B cell (primary cell): ENCODE data around the gene ITPR2. TPM values are rescaled to one million over a fixed set of nuclear protein-coding genes. Genes with fewer than 3 reads are reported as not detected.

Experiments
- ATAC-seq: fragments of 200-7000 bp; cut with Tn5 transposase; one replicate; pipeline ENCODE4 v1.10.0; 2021; ENCODE audit warnings: low read depth, mild to moderate bottlenecking, moderate number of reproducible peaks, moderate library complexity
- CTCF ChIA-PET: fragments of 350-600 bp; sonication (Branson Sonifier 250); formaldehyde crosslinking; loops from one replicate; lab custom pipeline; 2021; ENCODE audit warnings: antibody characterized with exemption, inconsistent platforms; lab: Charles Lee
- POLR2A ChIA-PET: fragments of 350-600 bp; sonication (Branson Sonifier 250); formaldehyde crosslinking; loops from one replicate; lab custom pipeline; 2021; ENCODE audit warnings: antibody characterized with exemption; lab: Charles Lee
- DNase-seq: peaks from one replicate; pipeline ENCODE4 v3.0.0; 2013
- H2AFZ ChIP-seq: 2 replicates; pipeline ENCODE4 v1.6.1; 2012; ENCODE audit warnings: mild to moderate bottlenecking, low read depth, low read length; ENCODE audit not compliant: insufficient read depth, poor library complexity, severe bottlenecking
- H3K27ac ChIP-seq, 2 donors: 1 replicate in 1 of 2; 2 replicates in 1 of 2; pipeline ENCODE4 v1.5.1; 2012 to 2013; ENCODE audit warnings: low read length in 2 of 2, mild to moderate bottlenecking in 2 of 2, moderate library complexity in 1 of 2
- H3K27me3 ChIP-seq, 4 experiments: fragments of 200-600 bp in 1 of 4; sonication (generic) in 1 of 4; replicated peaks in 1 of 4; 1 replicate in 2 of 4; 2 replicates in 2 of 4; pipeline versions ENCODE4 v1.6.1 to v1.7.0; 2013 to 2016; ENCODE audit warnings: low read length in 3 of 4, mild to moderate bottlenecking in 2 of 4, mixed read lengths in 1 of 4, moderate library complexity in 1 of 4; ENCODE audit not compliant: insufficient read depth in 4 of 4, control insufficient read depth in 3 of 4; ENCODE audit errors: control extremely low read depth in 1 of 4
- H3K36me3 ChIP-seq, 2 experiments: replicated peaks in 1 of 2; 1 replicate in 1 of 2; 2 replicates in 1 of 2; pipeline versions ENCODE4 v1.6.1 to v1.7.1; 2013; ENCODE audit warnings: low read length in 1 of 2; ENCODE audit not compliant: insufficient read depth in 2 of 2, control insufficient read depth in 1 of 2; ENCODE audit errors: control extremely low read depth in 1 of 2, extremely low read depth in 1 of 2
- H3K4me1 ChIP-seq, 2 donors: fragments of 200-600 bp in 1 of 2; sonication (generic) in 1 of 2; 1 replicate in 1 of 2; 2 replicates in 1 of 2; pipeline versions ENCODE4 v1.5.1 to v1.6.1; 2013 to 2017; ENCODE audit warnings: low read length in 2 of 2; ENCODE audit not compliant: control insufficient read depth in 2 of 2, insufficient read depth in 2 of 2
- H3K4me2 ChIP-seq: replicated peaks from 2 replicates; pipeline ENCODE3; 2012; ENCODE audit warnings: mild to moderate bottlenecking, low read depth, low read length; ENCODE audit not compliant: poor library complexity, severe bottlenecking
- H3K4me3 ChIP-seq, 5 experiments: fragments of 200-600 bp in 1 of 5; sonication (generic) in 1 of 5; 1 replicate in 3 of 5; 2 replicates in 2 of 5; pipeline versions ENCODE4 v1.5.1 to v1.7.0; 2011 to 2016; ENCODE audit warnings: low read length in 4 of 5, mild to moderate bottlenecking in 4 of 5, low read depth in 2 of 5, control low read depth in 1 of 5, moderate library complexity in 1 of 5; ENCODE audit not compliant: insufficient read depth in 1 of 5; ENCODE audit errors: control extremely low read depth in 1 of 5, extremely low read depth in 1 of 5
- H3K79me2 ChIP-seq: fragments of 200-600 bp; sonication (generic); one replicate; pipeline ENCODE4 v1.6.0; 2016; ENCODE audit warnings: low read length; ENCODE audit not compliant: control insufficient read depth, insufficient read depth
- H3K9ac ChIP-seq: fragments of 200-600 bp; sonication (generic); 2 replicates; pipeline ENCODE4 v1.6.1; 2017; ENCODE audit warnings: mild to moderate bottlenecking, low read length, moderate library complexity
- H3K9me3 ChIP-seq, 3 donors: one replicate each; pipeline versions ENCODE4 v1.6.1 to v1.7.1; 2013; ENCODE audit warnings: low read length in 2 of 3; ENCODE audit not compliant: control insufficient read depth in 2 of 3, insufficient read depth in 1 of 3; ENCODE audit errors: control extremely low read depth in 1 of 3
- H4K20me1 ChIP-seq: 2 replicates; pipeline ENCODE4 v1.6.0; 2012; ENCODE audit warnings: mild to moderate bottlenecking, low read length; ENCODE audit not compliant: insufficient read depth, control insufficient read depth, poor library complexity, severe bottlenecking
- H3K27ac Mint-ChIP-seq: one replicate; pipeline ENCODE4 v1.8.0; 2021; ENCODE audit warnings: mixed read lengths
- H3K27me3 Mint-ChIP-seq: one replicate; pipeline ENCODE4 v1.8.0; 2021; ENCODE audit warnings: mixed read lengths
- H3K4me1 Mint-ChIP-seq: one replicate; pipeline ENCODE4 v1.8.0; 2021; ENCODE audit warnings: mixed read lengths
- H3K4me3 Mint-ChIP-seq: one replicate; pipeline ENCODE4 v1.8.0; 2021; ENCODE audit warnings: mixed read lengths
- H3K9me3 Mint-ChIP-seq: one replicate; pipeline ENCODE4 v1.8.0; 2022; ENCODE audit warnings: mixed read lengths; ENCODE audit not compliant: insufficient read depth
- EZH2 ChIP-seq: IDR thresholded peaks from 2 replicates; pipeline ENCODE4 v1.6.1; 2012; ENCODE audit warnings: borderline replicate concordance, low read depth, mild to moderate bottlenecking, moderate library complexity, low read length; ENCODE audit not compliant: insufficient read depth, poor library complexity, severe bottlenecking
- WGBS: methylation state at CpG from one replicate; pipeline ENCODE4 v1.1.5; 2013; ENCODE audit warnings: missing lambda C conversion rate; ENCODE audit not compliant: insufficient coverage; 5-methylcytosine and 5-hydroxymethylcytosine counted together
- intact Hi-C: fragments of 100-400 bp; cut with micrococcal nuclease; formaldehyde crosslinking; loops from one replicate; pipeline ENCODE4 v1.10.0; 2022
- polyA plus RNA-seq: library from polyadenylated mRNA; depleted of rRNA; stranded (reverse); fragments of >200 nt; gene quantifications from 2 replicates; pipeline ENCODE4 v1.2.3, GENCODE V29; 2012
- total RNA-seq, 2 donors: library from RNA; stranded (reverse); fragments of 120-200 nt in 1 of 2; gene quantifications; 1 replicate in 1 of 2; 2 replicates in 1 of 2; pipeline versions ENCODE4 v1.2.3 to v1.2.4, GENCODE V29; 2013 to 2022
- TF ChIP-seq, protein P1 (sequence below): fragments of 200-600 bp; IDR thresholded peaks from one replicate; pipeline ENCODE4 v1.8.0; 2022; ENCODE audit warnings: antibody characterized with exemption, mild to moderate bottlenecking

Gene ITPR2
- total and polyA plus RNA-seq, 2 donors (not counting 1 experiment from before 2014, with no cell fraction given) = 4.3 to 113 TPM

DNA sequence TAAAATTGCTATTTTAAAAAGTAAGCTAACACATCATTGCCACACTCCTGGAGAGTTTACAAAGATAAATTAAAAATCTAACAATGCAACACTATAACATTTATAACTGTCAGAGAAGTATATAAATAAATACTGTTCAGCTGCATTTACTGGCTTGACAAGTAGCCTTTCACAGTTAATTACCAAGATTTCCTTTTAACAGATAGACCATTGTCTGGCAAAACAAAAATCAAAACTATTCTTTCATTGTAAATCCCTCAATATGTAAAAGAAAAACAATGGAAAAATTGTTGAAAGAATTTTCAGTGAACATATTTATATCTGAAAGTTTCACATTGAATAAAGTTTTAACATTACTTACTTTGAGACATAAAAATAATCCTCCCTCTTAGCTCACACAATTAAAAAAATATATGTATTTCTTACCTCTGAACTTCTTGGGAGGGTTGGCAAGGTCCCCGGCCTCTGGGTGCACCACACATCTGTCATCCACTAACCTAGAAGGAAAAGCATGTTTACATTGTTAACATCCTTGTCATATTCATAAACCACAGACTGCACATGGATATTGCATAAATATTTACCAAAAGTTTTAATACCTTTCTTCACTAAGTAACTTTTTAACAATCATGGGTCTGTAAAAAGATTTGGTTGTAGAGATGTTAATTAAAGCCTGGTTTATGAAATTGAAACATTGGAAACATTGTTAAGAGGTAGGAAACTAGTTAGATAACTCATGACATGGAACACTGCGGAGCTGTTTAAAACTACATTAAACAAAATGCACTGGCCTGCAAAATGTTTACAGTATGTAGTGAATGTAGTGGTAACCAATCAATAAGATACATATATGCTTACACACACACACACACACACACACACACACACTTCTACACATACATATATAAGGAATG, 43.0 kb downstream of the ITPR2 start:
- H3K9me3 ChIP-seq = no peaks in the 10 kb centered on the region
- H3K27me3 ChIP-seq = no peaks in the 10 kb centered on the region
- Mint-ChIP-seq H3K4me3 (no peak overlapping the region), H3K9me3 (no peaks in the 10 kb centered on the region), H3K27ac (no peak overlapping the region), H3K27me3 (no peaks in the 10 kb centered on the region), H3K4me1 (peaks cover 23% of the 10 kb centered on the region)
- H3K4me3 ChIP-seq = no peak overlapping the region
- H3K4me1 ChIP-seq = peaks cover 14 to 20% of the 10 kb centered on the region in 2 donors
- H2AFZ ChIP-seq = no peak overlapping the region
- H3K27ac ChIP-seq = no peak overlapping the region
- TF ChIP-seq EZH2 = no peak
- TF ChIP-seq, protein P1, sequence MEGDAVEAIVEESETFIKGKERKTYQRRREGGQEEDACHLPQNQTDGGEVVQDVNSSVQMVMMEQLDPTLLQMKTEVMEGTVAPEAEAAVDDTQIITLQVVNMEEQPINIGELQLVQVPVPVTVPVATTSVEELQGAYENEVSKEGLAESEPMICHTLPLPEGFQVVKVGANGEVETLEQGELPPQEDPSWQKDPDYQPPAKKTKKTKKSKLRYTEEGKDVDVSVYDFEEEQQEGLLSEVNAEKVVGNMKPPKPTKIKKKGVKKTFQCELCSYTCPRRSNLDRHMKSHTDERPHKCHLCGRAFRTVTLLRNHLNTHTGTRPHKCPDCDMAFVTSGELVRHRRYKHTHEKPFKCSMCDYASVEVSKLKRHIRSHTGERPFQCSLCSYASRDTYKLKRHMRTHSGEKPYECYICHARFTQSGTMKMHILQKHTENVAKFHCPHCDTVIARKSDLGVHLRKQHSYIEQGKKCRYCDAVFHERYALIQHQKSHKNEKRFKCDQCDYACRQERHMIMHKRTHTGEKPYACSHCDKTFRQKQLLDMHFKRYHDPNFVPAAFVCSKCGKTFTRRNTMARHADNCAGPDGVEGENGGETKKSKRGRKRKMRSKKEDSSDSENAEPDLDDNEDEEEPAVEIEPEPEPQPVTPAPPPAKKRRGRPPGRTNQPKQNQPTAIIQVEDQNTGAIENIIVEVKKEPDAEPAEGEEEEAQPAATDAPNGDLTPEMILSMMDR = no peak
- no peak for ATAC-seq
- peaks cover 17% of the 10 kb centered on the region for H3K79me2 ChIP-seq
- no peak for DNase-seq
- intact Hi-C loops = loop anchor here (5.0 kb wide), 1 partner anchor 42 kb away; the partner anchor contains the start of gene ITPR2
- WGBS = 100% methylated on average over 1 of the region's 2 CpGs
- CTCF ChIA-PET = interaction anchor here (0.6 to 0.7 kb wide), 2 partner anchors 8 to 1974 kb away, joined by 3 to 4 read pairs; no protein-coding TSS in a partner anchor
- H3K4me2 ChIP-seq = no peak overlapping the region
- no peak overlapping the region for H3K9ac ChIP-seq
- POLR2A ChIA-PET = no interaction called here
- H3K36me3 ChIP-seq = peaks cover 6 to 15% of the 10 kb centered on the region in 2 experiments
- peaks cover 13% of the 10 kb centered on the region for H4K20me1 ChIP-seq
